Hepatocyte (in vitro differentiated cells): ENCODE results near the gene PRDM16.

Experiments
- CTCF ChIP-seq: fragments of 200-600 bp; sonication (generic); IDR thresholded peaks from 2 replicates; pipeline ENCODE4 v1.5.1; 2016; ENCODE audit warnings: antibody characterized with exemption, mild to moderate bottlenecking; ENCODE audit not compliant: poor library complexity
- EZH2 ChIP-seq: fragments of 200-600 bp; sonication (generic); IDR thresholded peaks from 2 replicates; pipeline ENCODE4 v1.6.1; 2016; ENCODE audit warnings: antibody characterized with exemption, mild to moderate bottlenecking, borderline replicate concordance

GRCh38 chr1:3429320-3429719 lies 360.3 kb downstream of the PRDM16 start:
- TF ChIP-seq CTCF = no peak
- no peak for TF ChIP-seq EZH2
